T-helper 9 cell (primary cell): ENCODE measurements around the gene SULT1A1.
"Not testable (repeated sequence)": the region's sequence is repeated elsewhere in the genome, so short reads cannot be mapped to it uniquely, and the experiment has no call there.

ENCODE experiments used
- DNase-seq: peaks from one replicate; pipeline ENCODE4 v3.0.0-alpha.2; 2020

Gene SULT1A1

GRCh38 chr16:28590384-28591340 is 19.2 kb downstream of the SULT1A1 start:
- DNase-seq = no peak

- no peak for DNase-seq
Observed at GRCh38 chr16:28589930-28590329, 19.9 kb downstream of the SULT1A1 start.

GRCh38 chr16:28589069-28589468 is 20.8 kb downstream of the SULT1A1 start:
- no peak for DNase-seq

GRCh38 chr16:28587386-28587785 is 22.5 kb downstream of the SULT1A1 start:
- DNase-seq = no peak

- no peak for DNase-seq
Observed at GRCh38 chr16:28586466-28586865, 23.4 kb downstream of the SULT1A1 start.

GRCh38 chr16:28585674-28586073 is 24.2 kb downstream of the SULT1A1 start:
- DNase-seq = no peak

- DNase-seq = no peak
Observed at GRCh38 chr16:28580726-28581315, 29.0 kb downstream of the SULT1A1 start.

GRCh38 chr16:28575446-28576109 is 34.3 kb downstream of the SULT1A1 start:
- no peak for DNase-seq

GRCh38 chr16:28574925-28575324 is 34.9 kb downstream of the SULT1A1 start:
- no peak for DNase-seq

GRCh38 chr16:28573738-28574718 is 35.8 kb downstream of the SULT1A1 start:
- DNase-seq = no peak

- no peak for DNase-seq
Observed at GRCh38 chr16:28572696-28573510, 36.9 kb downstream of the SULT1A1 start.

GRCh38 chr16:28569968-28570752 is 39.7 kb downstream of the SULT1A1 start:
- DNase-seq = no peak

- DNase-seq = no peak
Observed at GRCh38 chr16:28569021-28569420, 40.8 kb downstream of the SULT1A1 start.

GRCh38 chr16:28567292-28567691 is 42.6 kb downstream of the SULT1A1 start:
- no peak for DNase-seq

- DNase-seq = not testable (repeated sequence)
Observed at GRCh38 chr16:28566233-28566925, 43.5 kb downstream of the SULT1A1 start.

GRCh38 chr16:28563218-28563617 is 46.6 kb downstream of the SULT1A1 start:
- DNase-seq = no peak

GRCh38 chr16:28562199-28562598 is 47.6 kb downstream of the SULT1A1 start:
- no peak for DNase-seq

- DNase-seq = no peak
Observed at GRCh38 chr16:28561557-28562187, 48.2 kb downstream of the SULT1A1 start.

GRCh38 chr16:28558456-28558855 is 51.4 kb downstream of the SULT1A1 start:
- no peak for DNase-seq
